Right renal cortex interstitium (tissue), 3 donors: ENCODE measurements around the gene DDX50. TPM values are rescaled to one million over a fixed set of nuclear protein-coding genes. Genes with fewer than 3 reads are reported as not detected.
"Not testable (repeated sequence)": the region's sequence is repeated elsewhere in the genome, so short reads cannot be mapped to it uniquely, and the experiment has no call there.

Experiments used
- DNase-seq, 3 donors: peaks; one replicate each; pipeline ENCODE4 v3.0.0-alpha.2; 2013; ENCODE audit warnings: low read depth in 3 of 3, low spot score in 2 of 3
- polyA plus RNA-seq, 3 donors: library from polyadenylated mRNA; unstranded; fragments of 120-200 nt; gene quantifications; one replicate each; pipeline ENCODE4 v1.2.1, GENCODE V29; 2013; ENCODE audit not compliant: insufficient read length in 3 of 3

The DDX50 gene
- polyA plus RNA-seq: 10 to 100 TPM; 65.4 to 79.2 (median 77.2) TPM

GRCh38 chr10:68901105-68901927 is at the start of gene DDX50:
DDX50 (plus strand) TSS chr10:68901315; CDS start chr10:68901385, 70 bp downstream.
- peak; percentile 97 to 98 (median 98) for DNase-seq

- DNase-seq: no peak
Observed at GRCh38 chr10:68856352-68856751, 44.8 kb upstream of the DDX50 start.

GRCh38 chr10:68857005-68857404 is 44.1 kb upstream of the DDX50 start:
- no peak for DNase-seq

GRCh38 chr10:68861253-68861652 is 39.9 kb upstream of the DDX50 start:
- no peak for DNase-seq

- DNase-seq: no peak
Observed at GRCh38 chr10:68864611-68865010, 36.5 kb upstream of the DDX50 start.

GRCh38 chr10:68868173-68868572 is 32.9 kb upstream of the DDX50 start:
- DNase-seq: not testable (repeated sequence)

- DNase-seq: no peak
Observed at GRCh38 chr10:68869623-68870022, 31.5 kb upstream of the DDX50 start.

- no peak for DNase-seq
Observed at GRCh38 chr10:68870061-68870460, 31.1 kb upstream of the DDX50 start.

- no peak for DNase-seq
Observed at GRCh38 chr10:68870545-68871104, 30.5 kb upstream of the DDX50 start.

- DNase-seq: no peak
Observed at GRCh38 chr10:68871105-68871711, 29.9 kb upstream of the DDX50 start.

GRCh38 chr10:68871731-68872342 is 29.3 kb upstream of the DDX50 start:
- peak; percentile 69 to 80 (median 76) for DNase-seq

GRCh38 chr10:68876246-68877138 is 24.6 kb upstream of the DDX50 start:
- peak in 1 of 3 donors; percentile 55 for DNase-seq

GRCh38 chr10:68877482-68878110 is 23.5 kb upstream of the DDX50 start:
- no peak for DNase-seq

GRCh38 chr10:68878496-68878895 is 22.6 kb upstream of the DDX50 start:
- no peak for DNase-seq

GRCh38 chr10:68879628-68880027 is 21.5 kb upstream of the DDX50 start:
- DNase-seq: no peak

GRCh38 chr10:68880181-68880580 is 20.9 kb upstream of the DDX50 start:
- no peak for DNase-seq

- DNase-seq: no peak
Observed at GRCh38 chr10:68895041-68895440, 6.1 kb upstream of the DDX50 start.

GRCh38 chr10:68897336-68897741 is 3.8 kb upstream of the DDX50 start:
- DNase-seq: peak; percentile 48 to 64 (median 56)

- no peak for DNase-seq
Observed at GRCh38 chr10:68899186-68899745, 1.8 kb upstream of the DDX50 start.
